ENCODE measurements around the gene DIAPH2.

GRCh38 chrX:97006167-97006566 lies 321.5 kb downstream of the DIAPH2 start:
- TF ChIP-seq SIN3A (IDR thresholded peaks at IDR 0.05; ENCODE audit: low read depth): no peak
- TF ChIP-seq, protein P1, sequence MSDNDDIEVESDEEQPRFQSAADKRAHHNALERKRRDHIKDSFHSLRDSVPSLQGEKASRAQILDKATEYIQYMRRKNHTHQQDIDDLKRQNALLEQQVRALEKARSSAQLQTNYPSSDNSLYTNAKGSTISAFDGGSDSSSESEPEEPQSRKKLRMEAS (IDR thresholded peaks at IDR 0.05): no peak
- no peak for TF ChIP-seq CTCF (IDR thresholded peaks at IDR 0.05 in 2 of 3, conservative IDR thresholded peaks at IDR 0.05 in 1 of 3; ENCODE audit: borderline replicate concordance in 1 of 3, insufficient read depth in 1 of 3, low read depth in 2 of 3, low read length in 2 of 3)

Data from HCT116 (cell line).